Peyer's patch (tissue), 4 donors: ENCODE data around the gene DDX46.

ENCODE experiments used
- CTCF ChIP-seq, 6 experiments: fragments of 450-650 bp in 4 of 6; fragments of 200-600 bp in 2 of 6; sonication (generic) in 1 of 6; IDR thresholded peaks; one replicate each; pipeline ENCODE4 v1.5.1; 2017 to 2019; ENCODE audit warnings: antibody characterized with exemption in 6 of 6, mild to moderate bottlenecking in 3 of 6, moderate library complexity in 1 of 6
- POLR2A ChIP-seq, 2 donors: fragments of 450-650 bp; IDR thresholded peaks; one replicate each; pipeline ENCODE4 v1.5.1; 2017; ENCODE audit warnings: antibody characterized with exemption in 2 of 2, mild to moderate bottlenecking in 2 of 2, moderate library complexity in 2 of 2

- no peak for TF ChIP-seq CTCF (IDR thresholded peaks at IDR 0.05)
- TF ChIP-seq POLR2A (IDR thresholded peaks at IDR 0.05), result no peak
These were observed 58.4 kb downstream of the DDX46 start for GRCh38 chr5:134817006-134817405.
